ACC112 (cell line): ENCODE results near the gene ZNF837.

Source experiments
- H2AFZ ChIP-seq: fragments of 200-600 bp; sonication (generic); one replicate; pipeline ENCODE4 v1.6.0; 2017; ENCODE audit warnings: antibody characterized with exemption, low read length; ENCODE audit not compliant: unreplicated experiment
- H3K27ac ChIP-seq: fragments of 200-600 bp; sonication (generic); 2 replicates; pipeline ENCODE4 v1.5.1; 2014; ENCODE audit warnings: low read depth, mild to moderate bottlenecking, antibody characterized with exemption, low read length, moderate library complexity
- H3K27me3 ChIP-seq: fragments of 200-600 bp; sonication (generic); 2 replicates; pipeline ENCODE4 v1.6.1; 2014; ENCODE audit warnings: mild to moderate bottlenecking, antibody characterized with exemption, low read length, moderate library complexity, mixed read lengths; ENCODE audit not compliant: insufficient read depth
- H3K36me3 ChIP-seq: fragments of 200-600 bp; sonication (generic); 2 replicates; pipeline ENCODE4 v1.6.1; 2016; ENCODE audit warnings: mild to moderate bottlenecking, antibody characterized with exemption, low read length, moderate library complexity, mixed read lengths; ENCODE audit not compliant: insufficient read depth
- H3K4me1 ChIP-seq: fragments of 200-600 bp; sonication (generic); one replicate; pipeline ENCODE4 v1.6.1; 2016; ENCODE audit warnings: low read length, mixed read lengths; ENCODE audit not compliant: insufficient read depth, unreplicated experiment, control insufficient read depth
- H3K4me3 ChIP-seq: fragments of 200-600 bp; sonication (generic); 2 replicates; pipeline ENCODE4 v1.5.1; 2014; ENCODE audit warnings: mild to moderate bottlenecking, low read depth, low read length
- H3K79me2 ChIP-seq: fragments of 200-600 bp; sonication (generic); one replicate; pipeline ENCODE4 v1.6.0; 2016; ENCODE audit warnings: low read length; ENCODE audit not compliant: control insufficient read depth, unreplicated experiment, insufficient read depth

Gene ZNF837

GRCh38 chr19:58328999-58329398 lies 51.8 kb downstream of the ZNF837 start:
- Histone ChIP-seq H3K4me1 (peaks cover 9% of the 10 kb centered on the region), H3K36me3 (no peaks in the 10 kb centered on the region), H3K4me3 (no peak overlapping the region), H3K27me3 (no peaks in the 10 kb centered on the region), H3K27ac (no peak overlapping the region), H2AFZ (no peak overlapping the region), H3K79me2 (peaks cover 34% of the 10 kb centered on the region)

DNA sequence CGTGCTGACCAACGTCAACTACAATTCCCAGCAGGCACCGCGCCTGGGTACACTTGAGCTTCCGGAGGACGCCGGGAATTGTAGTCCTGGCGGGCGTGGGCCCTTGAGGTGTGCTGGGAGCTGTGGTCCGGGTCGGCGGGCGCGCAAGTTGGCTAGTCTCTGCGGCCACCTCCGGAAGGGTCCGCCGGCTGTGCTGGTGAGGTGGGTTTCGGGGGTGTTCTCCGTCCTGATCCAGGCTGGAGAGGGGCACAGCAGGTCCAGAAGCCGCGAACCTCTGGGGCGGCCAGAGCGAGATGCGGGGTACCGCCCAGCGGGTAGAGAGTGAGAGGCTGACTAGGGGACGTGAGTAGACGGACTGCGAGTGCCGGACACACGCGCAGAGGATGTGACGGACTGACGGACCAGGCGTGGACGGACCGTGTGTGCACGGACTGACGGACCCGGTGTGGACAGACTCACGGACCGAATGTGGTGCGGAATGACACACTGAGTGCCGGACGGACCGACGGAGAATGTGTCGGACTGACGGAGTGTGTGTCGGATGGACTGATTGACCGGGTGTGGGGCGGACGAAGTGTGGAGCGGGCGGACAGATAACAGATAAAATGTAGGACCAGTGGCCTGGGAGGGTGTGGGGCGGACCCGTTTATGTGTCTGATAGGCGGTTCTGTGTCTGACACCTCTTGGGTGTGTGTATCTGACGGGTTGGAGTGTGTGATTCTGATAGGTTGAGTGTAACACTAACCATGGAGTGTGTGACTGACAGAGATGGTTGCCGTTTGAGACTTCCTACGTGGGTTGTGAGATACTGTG lies 53.7 kb downstream of the ZNF837 start, which contains the start of gene ZSCAN22:
ZSCAN22 (plus strand) TSS at position 81 of the 813 bp plus-strand sequence. CDS start 7,809 bp downstream, outside the sequence.
- Histone ChIP-seq H3K4me1 (peaks cover 9% of the 10 kb centered on the region), H3K27ac (peak within 1 kb of the TSS; percentile 68), H3K79me2 (peaks cover 34% of the 10 kb centered on the region)

DNA sequence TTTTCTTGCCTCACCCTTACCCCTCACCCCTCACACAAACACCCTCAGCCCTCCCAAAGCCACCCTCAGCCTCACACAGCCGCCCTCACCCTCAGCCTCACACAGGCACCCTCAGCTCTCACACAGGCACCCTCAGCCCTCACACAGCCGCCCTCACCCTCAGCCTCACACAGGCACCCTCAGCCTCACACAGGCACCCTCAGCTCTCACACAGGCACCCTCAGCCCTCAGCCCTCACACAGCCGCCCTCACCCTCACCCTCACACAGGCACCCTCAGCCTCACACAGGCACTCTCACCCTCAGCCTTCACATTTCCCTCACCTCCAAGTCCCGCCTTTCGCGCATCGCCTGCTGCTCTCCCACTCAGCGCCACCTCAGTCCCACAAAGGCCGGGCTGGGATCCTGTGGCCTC lies 54.3 kb downstream of the ZNF837 start:
- H3K27me3 ChIP-seq, result no peaks in the 10 kb centered on the region
- no peaks in the 10 kb centered on the region for H3K36me3 ChIP-seq
- no peak overlapping the region for H3K27ac ChIP-seq
- H3K79me2 ChIP-seq, result peaks cover 34% of the 10 kb centered on the region
- peaks cover 9% of the 10 kb centered on the region for H3K4me1 ChIP-seq
- H3K4me3 ChIP-seq, result peak overlapping the region; percentile 92
- H2AFZ ChIP-seq, result peak overlapping the region; percentile 46

More for the DNA sequence above, 53.7 kb downstream of the ZNF837 start, which contains the start of gene ZSCAN22:
- Histone ChIP-seq H3K4me3 (peak within 1 kb of the TSS; percentile 92), H3K36me3 (no peaks in the 10 kb centered on the region), H3K27me3 (no peaks in the 10 kb centered on the region), H2AFZ (peak within 1 kb of the TSS; percentile 88)

GRCh38 chr19:58325311-58326022 lies 55.4 kb downstream of the ZNF837 start:
- Histone ChIP-seq H3K27me3 (no peaks in the 10 kb centered on the region), H3K4me1 (peaks cover 6% of the 10 kb centered on the region), H3K4me3 (peak overlapping the region; percentile 92), H3K79me2 (peaks cover 32% of the 10 kb centered on the region), H3K36me3 (no peaks in the 10 kb centered on the region), H3K27ac (no peak overlapping the region), H2AFZ (no peak overlapping the region)

- Histone ChIP-seq H3K27ac (no peak overlapping the region), H2AFZ (no peak overlapping the region), H3K79me2 (no peaks in the 10 kb centered on the region), H3K36me3 (peaks cover 9% of the 10 kb centered on the region), H3K4me1 (no peaks in the 10 kb centered on the region), H3K27me3 (no peaks in the 10 kb centered on the region), H3K4me3 (no peak overlapping the region)
Measured at GRCh38 chr19:58319241-58319640, 61.6 kb downstream of the ZNF837 start.

- no peaks in the 10 kb centered on the region for H3K27me3 ChIP-seq
- H3K4me3 ChIP-seq, result no peak overlapping the region
- H2AFZ ChIP-seq, result no peak overlapping the region
- no peaks in the 10 kb centered on the region for H3K79me2 ChIP-seq
- peaks cover 15% of the 10 kb centered on the region for H3K36me3 ChIP-seq
- no peak overlapping the region for H3K27ac ChIP-seq
- H3K4me1 ChIP-seq, result no peaks in the 10 kb centered on the region
Measured at GRCh38 chr19:58318297-58318696, 62.5 kb downstream of the ZNF837 start.
